SKM-1 treated with dmso at 0.1 percent for 144 hours (cell line): ENCODE measurements around the gene GORAB.

Experiments
- DNase-seq: peaks from one replicate; lab custom pipeline; 2025; ENCODE audit not compliant: unreplicated experiment; lab: John Stamatoyannopoulos, UW

Gene GORAB

DNA sequence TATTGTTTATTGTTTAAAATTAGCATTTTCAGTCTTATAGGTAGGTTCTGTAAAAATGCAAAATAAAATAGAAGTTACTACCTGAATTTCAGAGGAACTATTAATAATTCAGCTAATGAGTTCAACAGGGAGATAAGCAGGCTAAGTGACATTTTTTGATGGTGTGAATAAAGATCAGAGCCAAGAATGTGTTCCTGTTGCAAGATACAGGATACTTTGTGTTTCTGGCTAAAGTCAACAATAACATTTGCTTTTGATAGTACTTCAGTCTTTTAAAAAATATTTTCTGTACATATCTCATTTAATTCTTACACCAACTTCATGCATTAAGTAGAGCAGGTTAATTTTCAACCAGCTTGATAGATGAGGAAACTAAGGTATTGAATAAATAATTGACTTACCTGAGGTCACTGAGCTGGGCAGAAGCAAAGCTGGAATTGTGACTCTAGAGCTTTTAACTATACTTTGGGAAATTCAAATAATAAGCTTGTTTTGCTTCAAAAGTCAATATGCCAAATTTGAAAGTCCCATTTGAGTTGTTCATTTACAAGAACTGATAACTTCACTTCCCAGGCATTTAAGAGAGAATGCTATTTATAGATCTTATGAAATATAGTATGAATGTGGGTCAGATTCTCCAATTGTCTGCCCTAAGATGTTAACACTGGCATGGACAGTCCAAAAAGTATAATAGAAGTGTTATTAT is 6.0 kb downstream of the GORAB start:
- no peak for DNase-seq

DNA sequence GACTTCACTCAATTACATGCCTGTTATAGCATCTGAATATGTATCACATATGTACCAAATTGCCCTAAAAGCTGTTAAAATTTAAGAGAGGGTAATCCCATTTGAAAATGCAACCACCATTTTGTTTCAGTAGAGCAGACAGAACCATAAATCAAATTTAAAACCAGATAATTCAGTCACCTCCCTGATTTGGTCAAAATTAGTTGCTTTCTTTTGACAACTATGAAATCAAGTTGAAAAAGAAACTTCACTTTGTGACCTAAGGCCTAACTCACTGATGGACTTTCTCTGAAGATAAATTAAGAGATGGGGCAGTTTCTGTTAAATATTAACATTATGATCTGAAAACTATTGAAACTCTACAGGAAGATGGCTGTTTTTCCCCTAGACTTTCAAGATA is 6.7 kb downstream of the GORAB start:
- DNase-seq = no peak

DNA sequence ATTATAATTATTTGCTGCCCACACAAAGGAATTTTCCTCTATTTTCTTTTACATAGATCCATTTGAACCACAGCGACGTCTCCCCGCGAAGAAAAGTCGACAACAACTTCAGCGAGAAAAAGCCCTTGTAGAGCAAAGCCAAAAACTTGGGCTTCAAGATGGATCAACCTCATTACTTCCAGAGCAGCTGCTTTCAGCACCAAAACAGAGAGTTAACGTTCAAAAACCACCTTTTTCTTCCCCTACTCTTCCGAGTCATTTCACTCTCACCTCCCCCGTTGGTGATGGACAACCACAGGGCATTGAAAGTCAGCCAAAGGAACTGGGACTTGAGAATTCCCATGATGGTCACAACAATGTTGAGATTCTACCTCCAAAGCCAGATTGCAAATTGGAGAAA is 7.2 kb downstream of the GORAB start:
- no peak for DNase-seq

DNA sequence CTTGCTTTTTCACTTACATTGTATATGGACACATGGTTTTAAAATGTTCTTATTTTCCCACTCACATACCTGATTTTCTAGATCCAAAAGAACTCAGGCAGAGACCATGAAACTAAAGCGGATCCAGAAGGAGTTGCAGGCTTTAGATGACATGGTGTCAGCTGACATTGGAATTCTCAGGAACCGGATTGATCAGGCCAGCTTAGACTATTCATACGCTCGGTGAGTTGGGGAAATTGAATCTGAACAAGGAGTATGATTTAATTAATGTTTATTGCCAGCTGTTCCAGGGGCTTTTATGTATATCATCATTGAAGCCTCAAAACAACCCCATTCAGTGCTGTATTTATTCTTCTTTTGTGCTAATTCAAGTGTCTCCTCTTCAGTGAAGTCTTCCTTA is 12.7 kb downstream of the GORAB start:
- DNase-seq = no peak

- DNase-seq = no peak
Measured at GRCh38 chr1:170545476-170545875, 13.5 kb downstream of the GORAB start.

- no peak for DNase-seq
Measured at GRCh38 chr1:170547255-170547654, 15.3 kb downstream of the GORAB start.

- DNase-seq = no peak
Measured at GRCh38 chr1:170548497-170548896, 16.5 kb downstream of the GORAB start.

DNA sequence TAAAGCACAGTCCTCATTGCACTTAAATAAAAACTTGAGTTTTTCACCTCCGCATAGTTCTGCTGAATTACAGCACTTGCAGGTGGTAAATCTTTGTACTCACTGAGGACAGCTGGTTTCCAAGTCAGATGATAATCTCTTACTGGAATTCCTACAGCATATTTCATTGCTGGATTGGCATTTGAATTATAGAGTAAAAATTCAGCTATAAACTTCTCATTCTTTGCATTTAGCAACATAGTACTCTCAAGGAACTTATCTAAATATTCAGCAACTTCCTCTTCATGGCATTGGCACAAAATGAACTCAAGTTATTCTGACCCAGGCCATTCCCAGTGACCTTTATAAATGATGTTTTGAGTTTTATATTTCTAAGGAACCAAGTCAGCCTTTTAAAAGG is 23.4 kb downstream of the GORAB start:
- no peak for DNase-seq

DNA sequence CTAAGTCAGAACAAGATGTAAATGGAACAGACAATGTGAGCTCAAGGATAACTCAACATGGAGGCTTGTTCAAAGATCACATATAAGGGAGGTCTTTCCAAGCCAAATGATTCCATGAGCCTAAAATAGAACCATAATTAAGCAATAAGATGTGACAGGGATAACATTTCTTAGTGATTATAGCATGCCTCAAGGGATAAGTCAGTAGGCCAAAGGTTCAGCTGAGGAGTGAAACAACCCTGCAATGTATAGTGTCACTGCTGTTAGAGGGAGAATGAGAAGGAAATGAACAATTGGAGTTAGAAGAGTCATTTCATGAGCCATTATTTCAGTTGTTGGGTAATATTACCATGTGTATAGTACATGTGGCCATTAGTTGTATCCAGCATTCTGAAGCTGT is 25.0 kb downstream of the GORAB start:
- DNase-seq = no peak

DNA sequence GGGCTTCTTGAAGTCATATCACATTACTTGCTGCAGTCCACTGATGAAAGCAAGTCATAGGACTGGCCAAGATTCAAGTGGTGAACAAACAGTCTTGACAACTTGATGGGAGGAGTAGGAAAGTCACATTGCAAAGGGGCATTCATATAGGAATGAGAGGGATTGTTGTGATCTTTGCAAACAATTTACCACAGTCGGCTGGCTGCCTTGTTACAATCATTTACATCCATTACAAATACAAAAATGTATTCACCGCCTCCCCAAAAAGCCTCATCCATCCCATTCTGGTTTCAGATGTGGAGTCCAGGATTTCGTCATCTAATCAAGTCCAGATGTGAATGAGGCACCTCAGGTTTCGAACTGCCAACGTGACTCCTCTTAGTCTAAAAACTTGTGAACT is 26.8 kb downstream of the GORAB start:
- no peak for DNase-seq

DNA sequence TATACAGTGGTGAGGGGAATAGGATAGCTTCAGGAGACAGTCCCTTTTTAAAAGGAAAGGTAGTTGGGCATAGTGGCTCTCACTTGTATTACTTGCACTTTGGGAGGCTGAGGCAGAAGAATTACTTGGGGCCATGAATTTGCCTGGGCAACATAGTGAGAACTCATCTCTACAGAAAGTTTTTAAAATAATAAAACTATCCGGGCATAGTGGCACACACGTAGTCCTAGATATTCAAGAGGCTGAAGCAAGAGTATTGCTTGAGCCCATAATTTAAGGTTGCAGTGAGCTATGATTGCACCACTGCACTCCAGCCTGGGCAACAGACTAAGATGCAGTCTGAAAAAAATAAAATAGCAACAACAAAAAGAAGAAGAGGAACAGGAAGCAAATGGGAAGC is 27.2 kb downstream of the GORAB start:
- DNase-seq = no peak

- no peak for DNase-seq
Measured at GRCh38 chr1:170560681-170561285, 28.8 kb downstream of the GORAB start.

GRCh38 chr1:170562646-170563338 is 30.8 kb downstream of the GORAB start:
- no peak for DNase-seq

DNA sequence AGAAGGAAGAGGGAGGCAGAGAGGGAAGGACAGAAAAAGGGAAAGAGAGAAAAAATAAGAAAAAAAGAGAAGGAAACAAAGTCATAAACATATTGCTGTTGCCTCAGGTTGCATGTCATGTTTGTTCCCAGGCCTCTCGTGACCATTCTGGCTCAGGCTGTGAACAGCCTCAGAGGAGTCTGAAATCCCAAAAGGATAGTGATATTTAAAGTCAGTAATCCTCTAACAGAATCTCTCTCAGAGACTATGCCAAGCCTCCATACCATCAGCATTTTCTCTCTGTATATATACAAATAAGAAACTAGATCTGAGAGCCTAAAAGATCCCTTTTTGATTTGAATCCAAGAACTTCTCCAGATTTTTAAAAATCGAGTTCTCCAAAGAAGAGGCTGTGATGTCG is 35.2 kb downstream of the GORAB start:
- DNase-seq = no peak

GRCh38 chr1:170568197-170568596 is 36.2 kb downstream of the GORAB start:
- DNase-seq = no peak

DNA sequence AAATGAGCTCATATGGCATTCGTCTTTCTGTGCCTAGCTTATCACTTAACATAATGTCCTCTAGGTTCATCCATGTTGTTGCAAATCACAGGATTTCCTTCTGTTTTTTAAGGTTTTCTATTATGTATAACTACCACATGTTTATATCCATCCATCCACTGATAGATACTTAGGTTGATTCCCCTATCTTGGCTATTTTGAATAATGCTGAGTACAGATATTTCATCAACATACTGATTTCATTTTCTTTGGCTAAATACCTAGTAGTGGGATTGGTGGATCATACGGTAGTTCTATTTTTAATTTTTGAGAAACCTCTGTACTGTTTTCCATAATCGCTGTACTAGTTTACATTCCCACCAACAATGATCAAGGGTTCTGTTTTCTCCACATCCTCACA is 45.0 kb downstream of the GORAB start:
- DNase-seq = no peak

DNA sequence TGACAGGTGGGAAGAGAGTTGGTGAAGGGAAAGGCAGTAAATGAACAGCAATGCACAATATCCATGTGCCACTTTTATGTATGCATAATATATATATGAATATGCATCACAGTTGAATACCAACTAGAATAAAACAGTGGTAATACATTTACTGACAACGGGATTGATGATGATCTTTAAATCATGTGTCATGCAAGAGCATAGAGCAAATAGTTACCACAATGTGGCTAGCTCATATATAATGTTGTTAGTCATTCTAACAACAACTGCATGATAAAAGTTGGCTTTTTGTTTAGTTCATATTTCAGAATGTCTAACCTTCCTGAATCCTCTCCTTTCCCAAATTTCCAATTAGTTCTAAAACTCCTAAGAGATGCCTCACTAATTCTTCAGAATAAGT is 46.4 kb downstream of the GORAB start:
- no peak for DNase-seq

- peak; percentile 23 for DNase-seq
Measured at GRCh38 chr1:170580636-170581440, 48.9 kb downstream of the GORAB start.

DNA sequence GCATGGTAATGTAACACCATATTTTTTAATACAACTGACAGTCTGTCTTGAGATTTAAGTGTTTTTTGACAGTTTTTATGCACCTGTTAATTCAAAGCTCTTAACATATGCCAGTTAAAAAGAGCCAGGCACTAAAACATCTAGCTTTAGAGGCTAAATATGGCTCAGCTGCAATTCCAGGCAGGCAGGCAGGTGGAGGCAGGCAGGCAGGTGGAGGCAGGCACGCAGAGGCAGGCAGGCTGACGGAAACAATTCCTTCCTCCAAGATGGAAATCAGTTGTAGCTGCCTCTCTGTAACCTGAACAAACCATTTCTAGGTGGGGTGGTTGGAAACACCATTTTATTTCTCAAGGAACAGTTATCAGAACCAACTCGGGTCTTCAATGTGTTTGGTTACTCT is 51.2 kb downstream of the GORAB start:
- DNase-seq = no peak

DNA sequence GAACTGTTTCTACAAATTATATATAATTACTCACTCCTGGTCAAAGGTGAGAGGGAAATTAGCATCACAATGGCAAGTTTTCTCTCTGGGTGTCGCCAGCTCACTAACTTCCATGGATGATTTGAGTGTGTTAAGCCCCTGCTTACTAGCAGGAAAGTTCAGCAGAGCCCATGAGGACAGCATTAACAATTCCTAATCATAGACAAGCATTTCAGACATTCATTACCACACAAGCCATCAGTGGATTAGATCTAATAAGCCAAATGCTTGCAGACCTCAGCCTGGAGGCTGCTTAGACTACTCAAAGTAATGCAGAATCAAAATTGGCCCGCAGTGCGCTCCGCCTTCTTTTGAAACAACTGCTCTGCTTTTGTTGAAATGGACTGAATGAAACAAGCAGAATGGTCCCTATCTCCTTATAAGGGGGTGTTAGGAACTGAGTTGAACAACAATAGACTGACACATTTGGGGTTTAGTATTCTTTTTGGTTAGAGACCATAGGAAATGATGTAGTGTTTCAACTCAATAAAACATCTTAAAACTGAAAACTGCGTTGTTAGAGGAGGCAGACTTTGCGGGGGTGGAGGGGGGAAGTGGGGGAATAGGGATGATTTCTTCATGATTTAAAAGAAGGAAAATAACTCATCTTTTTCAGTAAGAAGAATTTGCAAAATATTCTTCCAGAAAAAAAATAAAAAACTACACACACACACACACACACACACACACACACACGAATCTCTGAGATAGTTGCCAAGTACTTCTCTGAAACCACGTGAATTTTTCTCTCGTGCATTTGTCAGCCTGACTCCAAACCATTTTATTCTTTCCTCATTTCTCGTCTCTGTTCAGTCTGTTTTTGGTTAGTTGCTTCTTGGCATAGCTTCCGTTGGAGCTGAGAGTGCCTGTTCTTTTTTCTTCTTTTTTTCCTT is 54.6 kb downstream of the GORAB start:
- DNase-seq = no peak

- DNase-seq = no peak
Measured at GRCh38 chr1:170587253-170587593, 55.3 kb downstream of the GORAB start.
